HEK293 (cell line): ENCODE data around the gene SLC25A11.
A peak's percentile ranks its signal among the peaks of the same experiment; 100 is the strongest.

Source experiments
- CTCF ChIA-PET: fragments of 350-600 bp; formaldehyde crosslinking; extraction: SDS; loops from one replicate; lab custom pipeline; 2021; ENCODE audit warnings: antibody characterized with exemption; lab: Yijun Ruan, JAX
- POLR2A ChIA-PET: fragments of 300-600 bp; formaldehyde crosslinking; extraction: SDS; loops from one replicate; lab custom pipeline; 2020; ENCODE audit warnings: antibody characterized with exemption, inconsistent platforms; lab: Yijun Ruan, JAX
- H3K27ac ChIP-seq: fragments of 200-500 bp; sonication (Bioruptor generic); 2 replicates; pipeline ENCODE4 v1.5.1; 2014; ENCODE audit warnings: low read depth, low read length, control low read depth, inconsistent platforms; ENCODE audit errors: extremely low read depth
- H3K36me3 ChIP-seq, 2 experiments: fragments of 200-500 bp in 1 of 2; sonication (Bioruptor generic) in 1 of 2; 1 replicate in 1 of 2; 2 replicates in 1 of 2; pipeline ENCODE4 v1.5.1; 2014 to 2017; ENCODE audit warnings: inconsistent platforms in 2 of 2, low read length in 2 of 2; ENCODE audit not compliant: control insufficient read depth in 2 of 2, insufficient read depth in 1 of 2
- H3K4me1 ChIP-seq: fragments of 200-500 bp; sonication (Bioruptor generic); 2 replicates; pipeline ENCODE4 v1.5.1; 2014; ENCODE audit warnings: mild to moderate bottlenecking, low read length, inconsistent platforms; ENCODE audit not compliant: control insufficient read depth, insufficient read depth
- H3K4me3 ChIP-seq: 2 replicates; pipeline ENCODE4 v1.5.1; 2011; ENCODE audit warnings: low read depth, mild to moderate bottlenecking, control low read depth, low read length, moderate library complexity
- H3K9me3 ChIP-seq: fragments of 200-500 bp; sonication (Bioruptor generic); 2 replicates; pipeline ENCODE4 v1.5.1; 2014; ENCODE audit warnings: low read depth, low read length, inconsistent platforms; ENCODE audit not compliant: control insufficient read depth, insufficient read depth
- GLI2 ChIP-seq: fragments of 450-650 bp; formaldehyde crosslinking; IDR thresholded peaks from 2 replicates; pipeline ENCODE4; 2017; ENCODE audit warnings: missing biosample characterization, missing genetic modification characterization, low read depth, borderline replicate concordance
- IKZF3 ChIP-seq: fragments of 450-650 bp; IDR thresholded peaks from 2 replicates; pipeline ENCODE4 v1.5.0; 2018; ENCODE audit warnings: missing biosample characterization, mild to moderate bottlenecking, missing genetic modification characterization, moderate library complexity
- KLF7 ChIP-seq: fragments of 450-650 bp; formaldehyde crosslinking; IDR thresholded peaks from 2 replicates; pipeline ENCODE4 v1.5.1; 2016; ENCODE audit warnings: missing biosample characterization, missing genetic modification characterization, borderline replicate concordance
- RBAK ChIP-seq: fragments of 450-650 bp; formaldehyde crosslinking; IDR thresholded peaks from 2 replicates; pipeline ENCODE4 v1.5.1; 2016; ENCODE audit warnings: missing biosample characterization, missing genetic modification characterization
- SP2 ChIP-seq: fragments of 450-650 bp; formaldehyde crosslinking; IDR thresholded peaks from 2 replicates; pipeline ENCODE4 v1.5.1; 2016; ENCODE audit warnings: missing biosample characterization, missing genetic modification characterization
- YY2 ChIP-seq: fragments of 450-650 bp; formaldehyde crosslinking; IDR thresholded peaks from 2 replicates; pipeline ENCODE4 v1.5.1; 2016; ENCODE audit warnings: missing biosample characterization, missing genetic modification characterization
- ZBTB8A ChIP-seq: fragments of 450-650 bp; formaldehyde crosslinking; IDR thresholded peaks from 2 replicates; pipeline ENCODE4 v1.5.1; 2016; ENCODE audit warnings: missing biosample characterization, missing genetic modification characterization
- ZEB2 ChIP-seq: fragments of 450-650 bp; formaldehyde crosslinking; IDR thresholded peaks from 2 replicates; pipeline ENCODE4 v1.5.1; 2016; ENCODE audit warnings: missing biosample characterization, missing genetic modification characterization
- ZIC2 ChIP-seq: fragments of 450-650 bp; formaldehyde crosslinking; IDR thresholded peaks from 2 replicates; pipeline ENCODE4 v1.5.1; 2016; ENCODE audit warnings: missing biosample characterization, missing genetic modification characterization
- ZNF114 ChIP-seq: fragments of 450-650 bp; formaldehyde crosslinking; IDR thresholded peaks from 2 replicates; pipeline ENCODE4 v1.5.0; 2017; ENCODE audit warnings: missing biosample characterization, missing genetic modification characterization
- ZNF140 ChIP-seq: fragments of 450-650 bp; formaldehyde crosslinking; IDR thresholded peaks from 2 replicates; pipeline ENCODE4 v1.5.1; 2016; ENCODE audit warnings: missing biosample characterization, missing genetic modification characterization
- ZNF169 ChIP-seq: fragments of 450-650 bp; formaldehyde crosslinking; IDR thresholded peaks from 2 replicates; pipeline ENCODE4 v1.5.1; 2016; ENCODE audit warnings: missing biosample characterization, missing genetic modification characterization
- ZNF184 ChIP-seq: fragments of 450-650 bp; IDR thresholded peaks from 2 replicates; pipeline ENCODE4 v1.5.1; 2018; ENCODE audit warnings: missing biosample characterization, mild to moderate bottlenecking, missing genetic modification characterization
- ZNF248 ChIP-seq: fragments of 450-650 bp; formaldehyde crosslinking; IDR thresholded peaks from 2 replicates; pipeline ENCODE4 v1.5.1; 2017; ENCODE audit warnings: missing biosample characterization, missing genetic modification characterization
- ZNF292 ChIP-seq: fragments of 450-650 bp; formaldehyde crosslinking; IDR thresholded peaks from 2 replicates; pipeline ENCODE4 v1.5.1; 2016; ENCODE audit warnings: low read depth, missing biosample characterization, missing genetic modification characterization, borderline replicate concordance
- ZNF341 ChIP-seq: fragments of 450-650 bp; formaldehyde crosslinking; IDR thresholded peaks from 2 replicates; pipeline ENCODE4; 2016; ENCODE audit warnings: low read depth, missing biosample characterization, missing genetic modification characterization
- ZNF423 ChIP-seq: fragments of 450-650 bp; formaldehyde crosslinking; IDR thresholded peaks from 2 replicates; pipeline ENCODE4 v1.5.1; 2016; ENCODE audit warnings: missing biosample characterization, missing genetic modification characterization
- ZNF501 ChIP-seq: fragments of 450-650 bp; formaldehyde crosslinking; IDR thresholded peaks from 2 replicates; pipeline ENCODE4 v1.5.1; 2016; ENCODE audit warnings: missing biosample characterization, missing genetic modification characterization
- ZNF629 ChIP-seq: fragments of 450-650 bp; formaldehyde crosslinking; IDR thresholded peaks from 2 replicates; pipeline ENCODE4 v1.5.1; 2017; ENCODE audit warnings: missing biosample characterization, missing genetic modification characterization
- ZNF658 ChIP-seq: fragments of 450-650 bp; formaldehyde crosslinking; IDR thresholded peaks from 2 replicates; pipeline ENCODE4; 2016; ENCODE audit warnings: missing biosample characterization, missing genetic modification characterization
- ZNF76 ChIP-seq: fragments of 450-650 bp; formaldehyde crosslinking; IDR thresholded peaks from 2 replicates; pipeline ENCODE4; 2016; ENCODE audit warnings: low read depth, missing biosample characterization, missing genetic modification characterization, borderline replicate concordance
- ZNF768 ChIP-seq: fragments of 450-650 bp; formaldehyde crosslinking; IDR thresholded peaks from 2 replicates; pipeline ENCODE4 v1.5.1; 2018; ENCODE audit warnings: missing biosample characterization, mild to moderate bottlenecking, missing genetic modification characterization
- ZNF785 ChIP-seq: fragments of 450-650 bp; formaldehyde crosslinking; IDR thresholded peaks from 2 replicates; pipeline ENCODE4 v1.5.1; 2016; ENCODE audit warnings: missing biosample characterization, missing genetic modification characterization
- TF ChIP-seq, protein P1 (sequence below): fragments of 450-650 bp; formaldehyde crosslinking; conservative IDR thresholded peaks from 2 replicates; pipeline ENCODE4 v1.5.1; 2016; ENCODE audit warnings: low read depth, missing biosample characterization, missing genetic modification characterization
- TF ChIP-seq, protein P2 (sequence below): fragments of 450-650 bp; formaldehyde crosslinking; IDR thresholded peaks from 2 replicates; pipeline ENCODE4 v1.5.1; 2017; ENCODE audit warnings: missing biosample characterization, mild to moderate bottlenecking, missing genetic modification characterization, moderate library complexity
- TF ChIP-seq, protein P3 (sequence below): fragments of 450-650 bp; formaldehyde crosslinking; IDR thresholded peaks from 2 replicates; pipeline ENCODE4 v1.5.1; 2016; ENCODE audit warnings: missing biosample characterization, missing genetic modification characterization

SLC25A11 gene

DNA sequence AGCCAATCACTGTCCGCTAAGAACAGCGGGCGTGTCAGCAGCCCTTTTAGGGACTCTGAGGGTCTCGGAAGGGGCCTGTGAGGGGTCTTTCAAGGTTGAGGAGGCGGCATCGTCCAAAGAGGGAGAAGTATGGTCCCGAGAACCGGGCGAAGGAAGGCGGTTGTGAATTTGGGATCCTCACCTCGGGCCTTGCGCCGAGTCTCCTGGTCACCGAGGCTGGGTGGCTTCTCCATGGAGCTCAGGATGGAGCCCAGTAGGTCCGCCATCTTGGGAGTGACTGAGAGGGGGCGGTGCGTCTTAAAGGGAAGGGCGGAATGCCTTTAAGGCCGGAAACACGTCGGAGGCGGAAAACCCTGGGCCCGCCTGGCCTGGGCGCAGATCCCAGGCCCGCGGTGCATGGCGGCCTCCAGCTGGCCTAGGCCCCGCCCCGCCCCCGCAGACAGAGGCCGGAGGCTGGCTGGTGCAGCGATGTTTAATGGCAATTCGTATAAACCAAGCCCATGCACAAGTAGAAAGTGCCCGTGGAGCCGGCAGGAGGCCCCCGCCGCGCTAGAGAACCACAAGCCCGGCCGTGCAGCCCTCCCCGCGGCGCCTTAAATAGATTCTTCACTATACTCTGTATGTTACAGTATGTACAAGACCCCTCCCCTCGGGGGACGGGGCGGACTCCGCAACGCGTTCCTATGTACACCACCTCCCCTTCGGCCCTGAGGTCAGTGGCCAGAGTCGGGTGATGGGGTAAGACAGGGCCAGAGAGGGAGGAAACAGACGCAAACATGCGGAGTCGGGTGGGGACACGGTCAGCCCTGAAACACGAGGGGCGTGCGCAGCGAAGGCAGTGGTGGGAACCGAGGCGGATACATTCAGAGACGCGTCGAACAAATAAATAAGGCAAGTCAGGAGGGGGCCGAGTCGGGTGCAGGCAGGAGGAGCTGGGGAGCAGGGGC, 28.0 kb upstream of the SLC25A11 start, which contains the start of gene SPAG7 (continued):
- TF ChIP-seq, protein P1, sequence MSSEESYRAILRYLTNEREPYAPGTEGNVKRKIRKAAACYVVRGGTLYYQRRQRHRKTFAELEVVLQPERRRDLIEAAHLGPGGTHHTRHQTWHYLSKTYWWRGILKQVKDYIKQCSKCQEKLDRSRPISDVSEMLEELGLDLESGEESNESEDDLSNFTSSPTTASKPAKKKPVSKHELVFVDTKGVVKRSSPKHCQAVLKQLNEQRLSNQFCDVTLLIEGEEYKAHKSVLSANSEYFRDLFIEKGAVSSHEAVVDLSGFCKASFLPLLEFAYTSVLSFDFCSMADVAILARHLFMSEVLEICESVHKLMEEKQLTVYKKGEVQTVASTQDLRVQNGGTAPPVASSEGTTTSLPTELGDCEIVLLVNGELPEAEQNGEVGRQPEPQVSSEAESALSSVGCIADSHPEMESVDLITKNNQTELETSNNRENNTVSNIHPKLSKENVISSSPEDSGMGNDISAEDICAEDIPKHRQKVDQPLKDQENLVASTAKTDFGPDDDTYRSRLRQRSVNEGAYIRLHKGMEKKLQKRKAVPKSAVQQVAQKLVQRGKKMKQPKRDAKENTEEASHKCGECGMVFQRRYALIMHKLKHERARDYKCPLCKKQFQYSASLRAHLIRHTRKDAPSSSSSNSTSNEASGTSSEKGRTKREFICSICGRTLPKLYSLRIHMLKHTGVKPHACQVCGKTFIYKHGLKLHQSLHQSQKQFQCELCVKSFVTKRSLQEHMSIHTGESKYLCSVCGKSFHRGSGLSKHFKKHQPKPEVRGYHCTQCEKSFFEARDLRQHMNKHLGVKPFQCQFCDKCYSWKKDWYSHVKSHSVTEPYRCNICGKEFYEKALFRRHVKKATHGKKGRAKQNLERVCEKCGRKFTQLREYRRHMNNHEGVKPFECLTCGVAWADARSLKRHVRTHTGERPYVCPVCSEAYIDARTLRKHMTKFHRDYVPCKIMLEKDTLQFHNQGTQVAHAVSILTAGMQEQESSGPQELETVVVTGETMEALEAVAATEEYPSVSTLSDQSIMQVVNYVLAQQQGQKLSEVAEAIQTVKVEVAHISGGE (tag by site-specific recombination), result peak; percentile 66; the same call in 1 of the 2 replicates
- TF ChIP-seq ZNF785 (no peak), ZNF658 (tag by site-specific recombination) (no peak), GLI2 (no peak), RBAK (tag by site-specific recombination) (no peak), ZNF768 (tag by site-specific recombination) (no peak), ZNF169 (tag by site-specific recombination) (no peak), ZNF292 (tag by site-specific recombination) (no peak), ZNF248 (tag by site-specific recombination) (no peak), ZNF501 (tag by site-specific recombination) (peak; percentile 68; the same call in 1 of the 2 replicates), ZNF184 (tag by site-specific recombination) (no peak), YY2 (peak; percentile 98), ZNF423 (tag by site-specific recombination) (no peak), ZNF114 (tag by site-specific recombination) (no peak), ZIC2 (peak; percentile 92), ZEB2 (tag by site-specific recombination) (peak; percentile 42; the same call in 1 of the 2 replicates)
- TF ChIP-seq, protein P2, sequence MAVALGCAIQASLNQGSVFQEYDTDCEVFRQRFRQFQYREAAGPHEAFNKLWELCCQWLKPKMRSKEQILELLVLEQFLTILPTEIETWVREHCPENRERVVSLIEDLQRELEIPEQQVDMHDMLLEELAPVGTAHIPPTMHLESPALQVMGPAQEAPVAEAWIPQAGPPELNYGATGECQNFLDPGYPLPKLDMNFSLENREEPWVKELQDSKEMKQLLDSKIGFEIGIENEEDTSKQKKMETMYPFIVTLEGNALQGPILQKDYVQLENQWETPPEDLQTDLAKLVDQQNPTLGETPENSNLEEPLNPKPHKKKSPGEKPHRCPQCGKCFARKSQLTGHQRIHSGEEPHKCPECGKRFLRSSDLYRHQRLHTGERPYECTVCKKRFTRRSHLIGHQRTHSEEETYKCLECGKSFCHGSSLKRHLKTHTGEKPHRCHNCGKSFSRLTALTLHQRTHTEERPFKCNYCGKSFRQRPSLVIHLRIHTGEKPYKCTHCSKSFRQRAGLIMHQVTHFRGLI, result peak; percentile 75
- TF ChIP-seq, protein P3, sequence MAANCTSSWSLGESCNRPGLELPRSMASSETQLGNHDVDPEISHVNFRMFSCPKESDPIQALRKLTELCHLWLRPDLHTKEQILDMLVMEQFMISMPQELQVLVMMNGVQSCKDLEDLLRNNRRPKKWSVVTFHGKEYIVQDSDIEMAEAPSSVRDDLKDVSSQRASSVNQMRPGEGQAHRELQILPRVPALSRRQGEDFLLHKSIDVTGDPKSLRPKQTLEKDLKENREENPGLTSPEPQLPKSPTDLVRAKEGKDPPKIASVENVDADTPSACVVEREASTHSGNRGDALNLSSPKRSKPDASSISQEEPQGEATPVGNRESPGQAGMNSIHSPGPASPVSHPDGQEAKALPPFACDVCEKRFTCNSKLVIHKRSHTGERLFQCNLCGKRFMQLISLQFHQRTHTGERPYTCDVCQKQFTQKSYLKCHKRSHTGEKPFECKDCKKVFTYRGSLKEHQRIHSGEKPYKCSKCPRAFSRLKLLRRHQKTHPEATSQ, result no peak

DNA sequence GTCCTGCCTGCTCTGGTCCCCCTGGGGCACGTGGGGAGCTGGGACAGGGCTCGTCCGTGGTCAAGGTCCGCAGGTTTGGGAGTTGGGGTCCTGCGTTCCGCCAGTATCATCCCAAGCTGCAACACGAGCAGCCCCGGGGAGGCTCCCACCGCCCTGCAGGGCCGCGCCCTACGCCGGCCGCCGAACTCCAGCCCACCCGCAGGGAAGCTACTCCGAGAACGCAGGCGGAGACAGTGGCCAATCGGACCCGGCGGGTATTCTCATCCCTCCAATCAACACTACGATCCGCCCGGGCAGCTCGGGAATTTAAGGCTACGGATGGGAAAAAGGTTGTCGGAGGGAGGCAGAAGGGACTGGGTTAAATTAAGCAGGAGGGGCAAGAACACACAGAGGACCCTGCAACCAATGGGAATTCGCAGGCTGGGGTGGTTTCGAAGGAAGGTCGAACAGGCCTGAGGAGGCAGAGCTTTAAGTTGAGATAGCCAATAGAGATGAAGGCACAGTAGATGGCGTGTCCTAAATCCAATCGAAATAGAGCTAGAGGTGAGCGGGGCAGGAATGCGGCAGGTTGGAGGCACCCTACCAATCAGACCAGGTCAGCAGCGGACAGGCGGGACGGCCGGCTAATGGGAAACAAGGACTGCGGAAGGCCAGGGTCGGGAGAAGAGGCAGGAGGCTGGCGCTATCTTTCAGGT, 27.1 kb upstream of the SLC25A11 start:
- ChIA-PET POLR2A (interaction anchor here (0.6 to 11.3 kb wide), 28 partner anchors 11 to 299 kb away, joined by 3 to 358 read pairs (median 4); partner anchors contain the start of genes CAMTA2, ENO3, GP1BA and INCA1), CTCF (interaction anchor here (0.5 to 4.0 kb wide), 14 partner anchors 10 to 312 kb away, joined by 3 to 22 read pairs (median 5); partner anchors contain the start of gene CAMTA2)
- Histone ChIP-seq H3K36me3 (peaks cover 24 to 32% of the 10 kb centered on the region in 2 experiments), H3K9me3 (peaks cover 3% of the 10 kb centered on the region; the same call in 1 of the 2 replicates), H3K4me3 (peak overlapping the region; percentile 70), H3K27ac (peak overlapping the region; percentile 97), H3K4me1 (peaks cover 15% of the 10 kb centered on the region)
- peak; percentile 95 for TF ChIP-seq ZBTB8A
- TF ChIP-seq ZIC2, result peak; percentile 91
- TF ChIP-seq ZNF629 (tag by site-specific recombination), result peak; percentile 40
- TF ChIP-seq ZNF76 (tag by site-specific recombination), result peak; percentile 77
- TF ChIP-seq SP2 (tag by site-specific recombination), result peak; percentile 100
- peak; percentile 7 for TF ChIP-seq ZNF341 (tag by site-specific recombination)
- TF ChIP-seq IKZF3 (tag by site-specific recombination), result peak; percentile 83
- TF ChIP-seq ZNF140 (tag by site-specific recombination), result no peak
- TF ChIP-seq KLF7 (tag by site-specific recombination), result peak; percentile 94
- TF ChIP-seq, protein P1 (tag by site-specific recombination), result peak; percentile 52; the same call in 1 of the 2 replicates
